Uterus (tissue), 2 donors: ENCODE measurements around the gene ADAMTSL5.
"Not testable (repeated sequence)": the region's sequence is repeated elsewhere in the genome, so short reads cannot be mapped to it uniquely, and the experiment has no call there.

Source experiments
- POLR2A ChIP-seq, 2 donors: fragments of 450-650 bp; IDR thresholded peaks; one replicate each; pipeline ENCODE4 v1.6.1; 2016; ENCODE audit warnings: antibody characterized with exemption in 2 of 2, mild to moderate bottlenecking in 1 of 2, moderate library complexity in 1 of 2
- TF ChIP-seq, protein P1 (sequence below), 4 experiments: fragments of 200-600 bp in 2 of 4; fragments of 450-650 bp in 2 of 4; sonication (generic) in 2 of 4; IDR thresholded peaks; one replicate each; pipeline ENCODE4 v1.5.1; 2016 to 2019; ENCODE audit warnings: antibody characterized with exemption in 4 of 4, mild to moderate bottlenecking in 2 of 4, moderate library complexity in 1 of 4

GRCh38 chr19:1530856-1531255 lies 18.0 kb upstream of the ADAMTSL5 start:
- TF ChIP-seq, protein P1, sequence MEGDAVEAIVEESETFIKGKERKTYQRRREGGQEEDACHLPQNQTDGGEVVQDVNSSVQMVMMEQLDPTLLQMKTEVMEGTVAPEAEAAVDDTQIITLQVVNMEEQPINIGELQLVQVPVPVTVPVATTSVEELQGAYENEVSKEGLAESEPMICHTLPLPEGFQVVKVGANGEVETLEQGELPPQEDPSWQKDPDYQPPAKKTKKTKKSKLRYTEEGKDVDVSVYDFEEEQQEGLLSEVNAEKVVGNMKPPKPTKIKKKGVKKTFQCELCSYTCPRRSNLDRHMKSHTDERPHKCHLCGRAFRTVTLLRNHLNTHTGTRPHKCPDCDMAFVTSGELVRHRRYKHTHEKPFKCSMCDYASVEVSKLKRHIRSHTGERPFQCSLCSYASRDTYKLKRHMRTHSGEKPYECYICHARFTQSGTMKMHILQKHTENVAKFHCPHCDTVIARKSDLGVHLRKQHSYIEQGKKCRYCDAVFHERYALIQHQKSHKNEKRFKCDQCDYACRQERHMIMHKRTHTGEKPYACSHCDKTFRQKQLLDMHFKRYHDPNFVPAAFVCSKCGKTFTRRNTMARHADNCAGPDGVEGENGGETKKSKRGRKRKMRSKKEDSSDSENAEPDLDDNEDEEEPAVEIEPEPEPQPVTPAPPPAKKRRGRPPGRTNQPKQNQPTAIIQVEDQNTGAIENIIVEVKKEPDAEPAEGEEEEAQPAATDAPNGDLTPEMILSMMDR (IDR thresholded peaks at IDR 0.05), result not testable (repeated sequence)
- TF ChIP-seq POLR2A (IDR thresholded peaks at IDR 0.05), result not testable (repeated sequence)
